ENCODE measurements around the gene ITGA5. TPM values are rescaled to one million over a fixed set of nuclear protein-coding genes. Genes with fewer than 3 reads are reported as not detected.

Gene ITGA5
- total and polyA plus RNA-seq, 2 experiments from 2014 or later, result 7.3 to 23.7 TPM

GRCh38 chr12:54390176-54390667 is 28.8 kb downstream of the ITGA5 start:
- Histone ChIP-seq H3K27me3 (ENCODE audit: insufficient read depth) (peaks cover 18% of the 10 kb centered on the region), H2AFZ (no peak overlapping the region; the same call in 1 of the 2 replicates), H3K27ac (ENCODE audit: low read depth) (no peak overlapping the region), H3K4me2 (peak overlapping the region; percentile 97), H3K4me1 (ENCODE audit: insufficient read depth) (peaks cover 75% of the 10 kb centered on the region), H3K36me3 (ENCODE audit: insufficient read depth) (no peaks in the 10 kb centered on the region), H3K9me2 (ENCODE audit: insufficient read depth) (0 out of 2 replicates have a peak, but pooled peaks cover 9% of the 10 kb centered on the region), H4K20me1 (replicated peaks; ENCODE audit: insufficient read depth) (no peaks in the 10 kb centered on the region; the same call in 1 of the 2 replicates), H3K79me2 (replicated peaks; ENCODE audit: insufficient read depth) (no peaks in the 10 kb centered on the region), H3F3A (replicated peaks; ENCODE audit: low read depth) (peaks cover 13% of the 10 kb centered on the region; the same call in 1 of the 2 replicates), H3K4me3 (peak overlapping the region; percentile 98)
- Mint-ChIP-seq H3K27ac (no peak overlapping the region; the same call in 1 of the 2 replicates), H3K36me3 (ENCODE audit: low read depth) (peaks cover 8% of the 10 kb centered on the region), H3K4me3 (peak overlapping the region; percentile 81), H3K27me3 (ENCODE audit: insufficient read depth, low read depth, poor library complexity) (peaks cover 23% of the 10 kb centered on the region), H3K4me1 (peaks cover 74% of the 10 kb centered on the region), H3K9me3 (no peaks in the 10 kb centered on the region)
- DNase-seq (ENCODE audit: low spot score) (peak; percentile 52), ATAC-seq (peak; percentile 18)
- TF ChIP-seq JUNB (IDR thresholded peaks at IDR 0.05; ENCODE audit: unreplicated experiment) (no peak), ZNF331 (CRISPR knock-in tag; IDR thresholded peaks at IDR 0.05; ENCODE audit: low read depth) (no peak), NANOG (IDR thresholded peaks at IDR 0.05; ENCODE audit: borderline replicate concordance) (no peak), POLR2AphosphoS5 (IDR thresholded peaks at IDR 0.05; ENCODE audit: low read depth) (no peak), ETS1 (IDR thresholded peaks at IDR 0.05) (no peak), ZNF114 (CRISPR knock-in tag; IDR thresholded peaks at IDR 0.05) (no peak), ZNF462 (CRISPR knock-in tag; IDR thresholded peaks at IDR 0.05) (no peak), STAT1 (IDR thresholded peaks at IDR 0.05; ENCODE audit: unreplicated experiment) (no peak), EZH2 (IDR thresholded peaks at IDR 0.05; ENCODE audit: low read depth, unreplicated experiment) (no peak), CREB1 (CRISPR knock-in tag; IDR thresholded peaks at IDR 0.05; ENCODE audit: low read depth) (no peak), EZH2phosphoT487 (IDR thresholded peaks at IDR 0.05; ENCODE audit: unreplicated experiment) (no peak)
- TF ChIP-seq, protein P1, sequence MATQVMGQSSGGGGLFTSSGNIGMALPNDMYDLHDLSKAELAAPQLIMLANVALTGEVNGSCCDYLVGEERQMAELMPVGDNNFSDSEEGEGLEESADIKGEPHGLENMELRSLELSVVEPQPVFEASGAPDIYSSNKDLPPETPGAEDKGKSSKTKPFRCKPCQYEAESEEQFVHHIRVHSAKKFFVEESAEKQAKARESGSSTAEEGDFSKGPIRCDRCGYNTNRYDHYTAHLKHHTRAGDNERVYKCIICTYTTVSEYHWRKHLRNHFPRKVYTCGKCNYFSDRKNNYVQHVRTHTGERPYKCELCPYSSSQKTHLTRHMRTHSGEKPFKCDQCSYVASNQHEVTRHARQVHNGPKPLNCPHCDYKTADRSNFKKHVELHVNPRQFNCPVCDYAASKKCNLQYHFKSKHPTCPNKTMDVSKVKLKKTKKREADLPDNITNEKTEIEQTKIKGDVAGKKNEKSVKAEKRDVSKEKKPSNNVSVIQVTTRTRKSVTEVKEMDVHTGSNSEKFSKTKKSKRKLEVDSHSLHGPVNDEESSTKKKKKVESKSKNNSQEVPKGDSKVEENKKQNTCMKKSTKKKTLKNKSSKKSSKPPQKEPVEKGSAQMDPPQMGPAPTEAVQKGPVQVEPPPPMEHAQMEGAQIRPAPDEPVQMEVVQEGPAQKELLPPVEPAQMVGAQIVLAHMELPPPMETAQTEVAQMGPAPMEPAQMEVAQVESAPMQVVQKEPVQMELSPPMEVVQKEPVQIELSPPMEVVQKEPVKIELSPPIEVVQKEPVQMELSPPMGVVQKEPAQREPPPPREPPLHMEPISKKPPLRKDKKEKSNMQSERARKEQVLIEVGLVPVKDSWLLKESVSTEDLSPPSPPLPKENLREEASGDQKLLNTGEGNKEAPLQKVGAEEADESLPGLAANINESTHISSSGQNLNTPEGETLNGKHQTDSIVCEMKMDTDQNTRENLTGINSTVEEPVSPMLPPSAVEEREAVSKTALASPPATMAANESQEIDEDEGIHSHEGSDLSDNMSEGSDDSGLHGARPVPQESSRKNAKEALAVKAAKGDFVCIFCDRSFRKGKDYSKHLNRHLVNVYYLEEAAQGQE (IDR thresholded peaks at IDR 0.05; ENCODE audit: unreplicated experiment), result no peak
- TF ChIP-seq, protein P2, sequence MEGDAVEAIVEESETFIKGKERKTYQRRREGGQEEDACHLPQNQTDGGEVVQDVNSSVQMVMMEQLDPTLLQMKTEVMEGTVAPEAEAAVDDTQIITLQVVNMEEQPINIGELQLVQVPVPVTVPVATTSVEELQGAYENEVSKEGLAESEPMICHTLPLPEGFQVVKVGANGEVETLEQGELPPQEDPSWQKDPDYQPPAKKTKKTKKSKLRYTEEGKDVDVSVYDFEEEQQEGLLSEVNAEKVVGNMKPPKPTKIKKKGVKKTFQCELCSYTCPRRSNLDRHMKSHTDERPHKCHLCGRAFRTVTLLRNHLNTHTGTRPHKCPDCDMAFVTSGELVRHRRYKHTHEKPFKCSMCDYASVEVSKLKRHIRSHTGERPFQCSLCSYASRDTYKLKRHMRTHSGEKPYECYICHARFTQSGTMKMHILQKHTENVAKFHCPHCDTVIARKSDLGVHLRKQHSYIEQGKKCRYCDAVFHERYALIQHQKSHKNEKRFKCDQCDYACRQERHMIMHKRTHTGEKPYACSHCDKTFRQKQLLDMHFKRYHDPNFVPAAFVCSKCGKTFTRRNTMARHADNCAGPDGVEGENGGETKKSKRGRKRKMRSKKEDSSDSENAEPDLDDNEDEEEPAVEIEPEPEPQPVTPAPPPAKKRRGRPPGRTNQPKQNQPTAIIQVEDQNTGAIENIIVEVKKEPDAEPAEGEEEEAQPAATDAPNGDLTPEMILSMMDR (conservative IDR thresholded peaks at IDR 0.05; ENCODE audit: low read depth in 2 of 2), result no peak
